ENCODE results near the gene PDCD4. TPM values are rescaled to one million over a fixed set of nuclear protein-coding genes. Genes with fewer than 3 reads are reported as not detected.
A peak's percentile ranks its signal among the peaks of the same experiment; 100 is the strongest.

The PDCD4 gene
- polyA plus RNA-seq, 1 of the 3 experiments (the other 2 are of a cell fraction) = 23.3 TPM

DNA sequence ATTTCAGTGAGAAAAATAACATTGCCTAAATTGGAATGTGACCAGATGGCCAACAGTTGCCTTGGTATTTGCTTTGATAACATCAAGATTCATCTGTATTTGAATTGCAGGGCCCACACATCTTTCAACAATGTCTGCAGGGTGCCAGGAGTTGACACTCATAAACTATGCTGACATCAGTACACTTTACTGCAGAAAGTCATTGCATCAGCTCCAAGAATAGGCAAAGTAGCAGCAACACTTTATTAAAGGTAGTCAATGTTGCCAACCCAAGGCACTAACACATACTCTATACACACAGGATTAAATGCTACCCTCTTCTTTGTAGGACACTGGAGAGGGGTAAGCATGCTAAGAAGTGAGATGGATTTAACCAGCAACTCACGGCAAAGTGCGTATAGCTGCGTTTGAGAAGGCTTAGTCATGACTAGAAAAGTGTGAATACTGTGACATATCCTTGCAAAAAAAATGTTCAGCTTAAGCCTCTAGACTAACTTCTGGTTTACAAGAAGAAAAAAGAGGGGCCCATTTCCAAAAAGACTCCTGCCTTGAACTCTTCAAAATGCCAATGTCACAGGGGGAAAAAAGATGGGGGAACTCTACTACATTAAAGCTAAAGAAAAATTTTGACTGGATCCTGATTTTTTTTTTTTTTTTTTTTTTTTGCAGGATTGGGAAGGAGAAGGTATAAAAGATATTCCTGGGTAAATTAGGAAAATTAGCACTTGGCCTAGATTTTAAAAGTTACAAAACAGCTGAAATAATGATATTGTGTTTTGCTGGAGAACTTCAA, 45.0 kb downstream of the PDCD4 start:
- no peaks in the 10 kb centered on the region for H3K9me3 ChIP-seq
- H3F3A ChIP-seq (replicated peaks; ENCODE audit: insufficient read depth) = peaks cover 21% of the 10 kb centered on the region
- 86% methylated on average over 3 of the region's 3 CpGs for WGBS (ENCODE audit: low lambda C conversion rate)
- H3K4me3 ChIP-seq (ENCODE audit: low read depth in 2 of 2, low read length in 1 of 2) = no peak overlapping the region
- H3K9me2 ChIP-seq = no peaks in the 10 kb centered on the region
- peak overlapping the region; percentile 20 for H3K4me2 ChIP-seq
- H3K4me1 ChIP-seq (ENCODE audit: control insufficient read depth in 1 of 2, insufficient read depth in 2 of 2, low read depth in 1 of 2, low read length in 1 of 2) = peaks cover 15 to 22% of the 10 kb centered on the region in 2 experiments; a peak in 3 of 4 replicates
- peaks cover 30% of the 10 kb centered on the region for H3K79me2 ChIP-seq (ENCODE audit: insufficient read depth)
- no peaks in the 10 kb centered on the region for H3K27me3 ChIP-seq (ENCODE audit: insufficient read depth)
- peaks cover 20% of the 10 kb centered on the region for H4K20me1 ChIP-seq (ENCODE audit: insufficient read depth)
- ChIA-PET POLR2A (no interaction called here), CTCF (interaction anchor here (1.5 to 2.4 kb wide), 3 partner anchors 20 to 316 kb away, joined by 4 to 6 read pairs (median 5); no protein-coding TSS in a partner anchor)
- H3K36me3 ChIP-seq (replicated peaks in 1 of 2; ENCODE audit: control insufficient read depth in 1 of 2, insufficient read depth in 2 of 2, low read length in 1 of 2) = peaks cover 2 to 6% of the 10 kb centered on the region in 2 experiments
- DNase-seq = no peak
- peak overlapping the region; percentile 64 to 99 for H3K27ac ChIP-seq (ENCODE audit: low read depth in 2 of 2, low read length in 1 of 2)
- no peak overlapping the region for H2AFZ ChIP-seq (ENCODE audit: low read depth)
- H3K9ac ChIP-seq = peak overlapping the region; percentile 24; the same call in 1 of the 2 replicates
- TF ChIP-seq RCOR1 (IDR thresholded peaks at IDR 0.05; ENCODE audit: low read length) (peak; percentile 73), MEF2A (IDR thresholded peaks at IDR 0.05; ENCODE audit: borderline replicate concordance, low read depth) (0 out of 2 replicates have a peak, but pooled peaks have one; percentile 39), FOSL2 (IDR thresholded peaks at IDR 0.05; ENCODE audit: borderline replicate concordance, low read depth) (peak; percentile 33; the same call in 1 of the 2 replicates), EP300 (IDR thresholded peaks at IDR 0.05; ENCODE audit: borderline replicate concordance in 1 of 2, low read depth in 1 of 2, low read length in 1 of 2) (peak; percentile 47 to 67; a peak in 2 of 4 replicates), TEAD4 (IDR thresholded peaks at IDR 0.05; ENCODE audit: borderline replicate concordance, insufficient read depth) (peak; percentile 70; the same call in 1 of the 2 replicates), TCF12 (IDR thresholded peaks at IDR 0.05) (peak; percentile 94), POLR2AphosphoS5 (IDR thresholded peaks at IDR 0.05; ENCODE audit: low read depth, low read length) (peak; percentile 58; the same call in 1 of the 2 replicates), SIN3A (IDR thresholded peaks at IDR 0.05; ENCODE audit: borderline replicate concordance, low read depth, low read length) (peak; percentile 39; the same call in 1 of the 2 replicates), JUND (IDR thresholded peaks at IDR 0.05) (peak; percentile 68), NFIC (IDR thresholded peaks at IDR 0.05; ENCODE audit: borderline replicate concordance) (peak; percentile 80), RAD21 (IDR thresholded peaks at IDR 0.05; ENCODE audit: low read length) (no peak), FOXM1 (IDR thresholded peaks at IDR 0.05; ENCODE audit: low read depth) (no peak)
- TF ChIP-seq, protein P1, sequence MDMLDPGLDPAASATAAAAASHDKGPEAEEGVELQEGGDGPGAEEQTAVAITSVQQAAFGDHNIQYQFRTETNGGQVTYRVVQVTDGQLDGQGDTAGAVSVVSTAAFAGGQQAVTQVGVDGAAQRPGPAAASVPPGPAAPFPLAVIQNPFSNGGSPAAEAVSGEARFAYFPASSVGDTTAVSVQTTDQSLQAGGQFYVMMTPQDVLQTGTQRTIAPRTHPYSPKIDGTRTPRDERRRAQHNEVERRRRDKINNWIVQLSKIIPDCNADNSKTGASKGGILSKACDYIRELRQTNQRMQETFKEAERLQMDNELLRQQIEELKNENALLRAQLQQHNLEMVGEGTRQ (IDR thresholded peaks at IDR 0.05; ENCODE audit: borderline replicate concordance, low read depth, low read length) = no peak
- TF ChIP-seq, protein P2, sequence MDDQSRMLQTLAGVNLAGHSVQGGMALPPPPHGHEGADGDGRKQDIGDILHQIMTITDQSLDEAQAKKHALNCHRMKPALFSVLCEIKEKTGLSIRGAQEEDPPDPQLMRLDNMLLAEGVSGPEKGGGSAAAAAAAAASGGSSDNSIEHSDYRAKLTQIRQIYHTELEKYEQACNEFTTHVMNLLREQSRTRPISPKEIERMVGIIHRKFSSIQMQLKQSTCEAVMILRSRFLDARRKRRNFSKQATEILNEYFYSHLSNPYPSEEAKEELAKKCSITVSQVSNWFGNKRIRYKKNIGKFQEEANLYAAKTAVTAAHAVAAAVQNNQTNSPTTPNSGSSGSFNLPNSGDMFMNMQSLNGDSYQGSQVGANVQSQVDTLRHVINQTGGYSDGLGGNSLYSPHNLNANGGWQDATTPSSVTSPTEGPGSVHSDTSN (IDR thresholded peaks at IDR 0.05) = peak; percentile 92

DNA sequence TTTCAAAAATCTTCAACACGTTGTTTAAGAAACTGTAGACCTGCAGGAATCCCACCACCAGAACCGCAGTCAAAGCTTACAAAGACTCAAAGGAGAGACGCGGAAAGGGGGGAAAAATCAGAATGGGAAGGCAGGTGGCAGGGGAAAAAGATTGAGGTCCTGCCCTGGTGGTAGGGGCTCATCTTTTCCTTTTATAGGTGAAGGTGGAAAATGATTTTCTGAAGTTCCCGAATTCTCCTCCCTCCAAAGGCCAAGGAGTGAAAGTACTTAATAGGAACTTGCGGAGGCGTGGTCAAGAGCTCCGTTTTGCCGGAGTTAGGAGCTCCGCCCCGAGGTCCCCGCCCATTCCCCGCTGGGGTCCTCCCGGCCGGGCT, 46.5 kb downstream of the PDCD4 start:
- H3K79me2 ChIP-seq (ENCODE audit: insufficient read depth) = peaks cover 45% of the 10 kb centered on the region
- H3K9me3 ChIP-seq = no peaks in the 10 kb centered on the region; the same call in 1 of the 2 replicates
- H3K36me3 ChIP-seq (replicated peaks in 1 of 2; ENCODE audit: control insufficient read depth in 1 of 2, insufficient read depth in 2 of 2, low read length in 1 of 2) = peaks cover 2 to 6% of the 10 kb centered on the region in 2 experiments
- H3K9me2 ChIP-seq = no peaks in the 10 kb centered on the region
- peaks cover 25% of the 10 kb centered on the region for H4K20me1 ChIP-seq (ENCODE audit: insufficient read depth)
- H3K27me3 ChIP-seq (ENCODE audit: insufficient read depth) = no peaks in the 10 kb centered on the region
- WGBS (ENCODE audit: low lambda C conversion rate) = 3% methylated on average over 4 of the region's 15 CpGs
- H3K4me1 ChIP-seq (ENCODE audit: control insufficient read depth in 1 of 2, insufficient read depth in 2 of 2, low read depth in 1 of 2, low read length in 1 of 2) = peaks cover 11 to 23% of the 10 kb centered on the region in 2 experiments; a peak in 3 of 4 replicates
- ChIA-PET CTCF (interaction anchor here (1.0 to 2.4 kb wide), 9 partner anchors 8 to 318 kb away, joined by 3 to 7 read pairs (median 4); no protein-coding TSS in a partner anchor), POLR2A (interaction anchor here (0.8 to 1.8 kb wide), 7 partner anchors 8 to 838 kb away, joined by 3 to 11 read pairs (median 3); partner anchors contain the start of gene PDCD4)
- H3K9ac ChIP-seq = peak overlapping the region; percentile 98
- H3K4me3 ChIP-seq (ENCODE audit: low read depth in 2 of 2, low read length in 1 of 2) = peak overlapping the region; percentile 78 to 86
- H2AFZ ChIP-seq (ENCODE audit: low read depth) = peak overlapping the region; percentile 72; the same call in 1 of the 2 replicates
- peaks cover 13% of the 10 kb centered on the region for H3F3A ChIP-seq (replicated peaks; ENCODE audit: insufficient read depth)
- H3K27ac ChIP-seq (ENCODE audit: low read depth in 2 of 2, low read length in 1 of 2) = peak overlapping the region; percentile 99
- DNase-seq = no peak
- peak overlapping the region; percentile 63 for H3K4me2 ChIP-seq
- TF ChIP-seq FOXM1 (IDR thresholded peaks at IDR 0.05; ENCODE audit: low read depth) = no peak
- TF ChIP-seq MEF2A (IDR thresholded peaks at IDR 0.05; ENCODE audit: borderline replicate concordance, low read depth) = no peak
- peak; percentile 25; the same call in 1 of the 2 replicates for TF ChIP-seq SMC3 (IDR thresholded peaks at IDR 0.05; ENCODE audit: low read depth, low read length)
- no peak for TF ChIP-seq FOSL2 (IDR thresholded peaks at IDR 0.05; ENCODE audit: borderline replicate concordance, low read depth)
- TF ChIP-seq, protein P3, sequence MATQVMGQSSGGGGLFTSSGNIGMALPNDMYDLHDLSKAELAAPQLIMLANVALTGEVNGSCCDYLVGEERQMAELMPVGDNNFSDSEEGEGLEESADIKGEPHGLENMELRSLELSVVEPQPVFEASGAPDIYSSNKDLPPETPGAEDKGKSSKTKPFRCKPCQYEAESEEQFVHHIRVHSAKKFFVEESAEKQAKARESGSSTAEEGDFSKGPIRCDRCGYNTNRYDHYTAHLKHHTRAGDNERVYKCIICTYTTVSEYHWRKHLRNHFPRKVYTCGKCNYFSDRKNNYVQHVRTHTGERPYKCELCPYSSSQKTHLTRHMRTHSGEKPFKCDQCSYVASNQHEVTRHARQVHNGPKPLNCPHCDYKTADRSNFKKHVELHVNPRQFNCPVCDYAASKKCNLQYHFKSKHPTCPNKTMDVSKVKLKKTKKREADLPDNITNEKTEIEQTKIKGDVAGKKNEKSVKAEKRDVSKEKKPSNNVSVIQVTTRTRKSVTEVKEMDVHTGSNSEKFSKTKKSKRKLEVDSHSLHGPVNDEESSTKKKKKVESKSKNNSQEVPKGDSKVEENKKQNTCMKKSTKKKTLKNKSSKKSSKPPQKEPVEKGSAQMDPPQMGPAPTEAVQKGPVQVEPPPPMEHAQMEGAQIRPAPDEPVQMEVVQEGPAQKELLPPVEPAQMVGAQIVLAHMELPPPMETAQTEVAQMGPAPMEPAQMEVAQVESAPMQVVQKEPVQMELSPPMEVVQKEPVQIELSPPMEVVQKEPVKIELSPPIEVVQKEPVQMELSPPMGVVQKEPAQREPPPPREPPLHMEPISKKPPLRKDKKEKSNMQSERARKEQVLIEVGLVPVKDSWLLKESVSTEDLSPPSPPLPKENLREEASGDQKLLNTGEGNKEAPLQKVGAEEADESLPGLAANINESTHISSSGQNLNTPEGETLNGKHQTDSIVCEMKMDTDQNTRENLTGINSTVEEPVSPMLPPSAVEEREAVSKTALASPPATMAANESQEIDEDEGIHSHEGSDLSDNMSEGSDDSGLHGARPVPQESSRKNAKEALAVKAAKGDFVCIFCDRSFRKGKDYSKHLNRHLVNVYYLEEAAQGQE (IDR thresholded peaks at IDR 0.05; ENCODE audit: low read depth, low read length) = peak; percentile 27; the same call in 1 of the 2 replicates
- TF ChIP-seq, protein P4, sequence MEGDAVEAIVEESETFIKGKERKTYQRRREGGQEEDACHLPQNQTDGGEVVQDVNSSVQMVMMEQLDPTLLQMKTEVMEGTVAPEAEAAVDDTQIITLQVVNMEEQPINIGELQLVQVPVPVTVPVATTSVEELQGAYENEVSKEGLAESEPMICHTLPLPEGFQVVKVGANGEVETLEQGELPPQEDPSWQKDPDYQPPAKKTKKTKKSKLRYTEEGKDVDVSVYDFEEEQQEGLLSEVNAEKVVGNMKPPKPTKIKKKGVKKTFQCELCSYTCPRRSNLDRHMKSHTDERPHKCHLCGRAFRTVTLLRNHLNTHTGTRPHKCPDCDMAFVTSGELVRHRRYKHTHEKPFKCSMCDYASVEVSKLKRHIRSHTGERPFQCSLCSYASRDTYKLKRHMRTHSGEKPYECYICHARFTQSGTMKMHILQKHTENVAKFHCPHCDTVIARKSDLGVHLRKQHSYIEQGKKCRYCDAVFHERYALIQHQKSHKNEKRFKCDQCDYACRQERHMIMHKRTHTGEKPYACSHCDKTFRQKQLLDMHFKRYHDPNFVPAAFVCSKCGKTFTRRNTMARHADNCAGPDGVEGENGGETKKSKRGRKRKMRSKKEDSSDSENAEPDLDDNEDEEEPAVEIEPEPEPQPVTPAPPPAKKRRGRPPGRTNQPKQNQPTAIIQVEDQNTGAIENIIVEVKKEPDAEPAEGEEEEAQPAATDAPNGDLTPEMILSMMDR (IDR thresholded peaks at IDR 0.05) = peak; percentile 8; the same call in 1 of the 2 replicates
- TF ChIP-seq RXRA (IDR thresholded peaks at IDR 0.05; ENCODE audit: borderline replicate concordance, low read depth) = no peak

All from SK-N-SH (cell line).